Thyroid gland (tissue), 4 donors: ENCODE measurements around the gene FNDC5. TPM values are rescaled to one million over a fixed set of nuclear protein-coding genes. Genes with fewer than 3 reads are reported as not detected.

Source experiments
- DNase-seq, 2 donors: peaks; one replicate each; pipeline ENCODE4 v3.0.0-alpha.2; 2019
- H3K27ac ChIP-seq, 3 donors: fragments of 200-600 bp; sonication (generic); 1 replicate in 2 of 3; 2 replicates in 1 of 3; pipeline ENCODE4 v1.5.1; 2016 to 2019; ENCODE audit warnings: mild to moderate bottlenecking in 1 of 3, moderate library complexity in 1 of 3
- H3K27me3 ChIP-seq: fragments of 200-600 bp; sonication (generic); one replicate; pipeline ENCODE4 v1.5.1; 2019
- H3K36me3 ChIP-seq, 2 donors: fragments of 200-600 bp; sonication (generic); one replicate each; pipeline ENCODE4 v1.5.1; 2016 to 2019
- H3K4me1 ChIP-seq, 2 donors: fragments of 200-600 bp; sonication (generic); one replicate each; pipeline ENCODE4 v1.5.1; 2017 to 2019
- H3K4me3 ChIP-seq, 3 donors: fragments of 200-600 bp; sonication (generic); replicated peaks in 1 of 3; 1 replicate in 2 of 3; 2 replicates in 1 of 3; pipeline ENCODE4 v1.5.1; 2016; ENCODE audit warnings: mild to moderate bottlenecking in 1 of 3
- H3K9me3 ChIP-seq: fragments of 200-600 bp; sonication (generic); one replicate; pipeline ENCODE4 v1.5.1; 2017
- CTCF ChIP-seq, 6 experiments: fragments of 200-600 bp in 3 of 6; fragments of 450-650 bp in 3 of 6; sonication (generic) in 3 of 6; IDR thresholded peaks; one replicate each; pipeline ENCODE4 v1.5.1; 2016 to 2019; ENCODE audit warnings: antibody characterized with exemption in 6 of 6, mild to moderate bottlenecking in 2 of 6, inconsistent platforms in 1 of 6, moderate library complexity in 1 of 6
- POLR2A ChIP-seq, 2 donors: fragments of 450-650 bp; IDR thresholded peaks; one replicate each; pipeline ENCODE4 v1.6.1; 2017; ENCODE audit warnings: antibody characterized with exemption in 2 of 2, mild to moderate bottlenecking in 2 of 2, moderate library complexity in 1 of 2
- WGBS, 2 donors: methylation state at CpG; one replicate each; pipeline ENCODE4 v1.1.5; 2017; 5-methylcytosine and 5-hydroxymethylcytosine counted together
- intact Hi-C: fragments of 100-400 bp; cut with DNase I; formaldehyde crosslinking; loops from one replicate; pipeline ENCODE4 v1.15.1; 2023
- total RNA-seq, 4 donors: library from RNA; depleted of rRNA; stranded (reverse); fragments of >200 nt; gene quantifications; one replicate each; pipeline ENCODE4 v1.2.3, GENCODE V29; 2016

Gene FNDC5
- total RNA-seq, 4 donors from 2014 or later, result 0.27 to 4.0 (median 1.5) TPM

DNA sequence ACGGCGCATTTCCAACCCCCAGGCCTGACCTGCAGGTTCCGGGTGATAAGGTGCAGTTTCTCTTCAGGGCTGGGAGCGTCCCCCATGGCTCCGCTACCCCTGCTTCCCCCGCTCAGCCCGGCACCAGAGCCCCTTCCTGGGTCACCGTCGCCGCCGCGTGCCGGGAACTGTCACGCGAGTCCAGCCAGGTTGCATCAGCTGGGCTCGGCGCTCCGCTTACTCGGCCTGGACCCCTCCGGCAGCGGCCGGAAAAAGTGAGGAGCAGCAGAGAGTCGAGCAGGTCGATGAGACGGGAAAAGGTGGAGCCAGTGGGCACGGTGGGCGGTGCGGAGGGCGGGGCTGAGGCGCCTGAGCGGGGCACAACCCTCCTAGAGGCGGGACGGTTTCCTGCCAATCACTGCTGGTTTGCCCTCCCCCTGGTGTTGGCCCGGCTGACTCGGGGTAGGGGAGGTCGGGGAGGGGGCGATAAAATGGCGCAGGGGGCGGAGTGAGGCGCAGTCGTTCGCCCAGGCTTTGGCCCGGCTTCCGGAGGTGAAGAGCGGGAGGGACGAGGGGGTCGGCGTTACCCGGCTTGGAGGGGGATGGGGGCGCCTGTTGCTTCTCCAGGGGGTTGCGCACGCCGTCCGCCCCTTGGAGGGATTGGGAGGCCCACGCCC lies 53.4 kb downstream of the FNDC5 start, which contains the start of the genes S100PBP and YARS1:
Gene S100PBP (plus strand): TSS at position 495 of the 656 bp plus-strand sequence. CDS start 8,447 bp downstream, outside the sequence.
Gene YARS1 (minus strand): TSS at position 200 of the 656 bp plus-strand sequence. CDS start 114 bp downstream, at position 86.
- intact Hi-C loops, result no loop called here

GRCh38 chr1:32816676-32817158 lies 54.0 kb downstream of the FNDC5 start:
- Histone ChIP-seq H3K9me3 (no peaks in the 10 kb centered on the region), H3K4me3 (peak overlapping the region; percentile 65 to 92 (median 70)), H3K36me3 (no peaks in the 10 kb centered on the region), H3K27me3 (no peaks in the 10 kb centered on the region), H3K4me1 (peaks cover 25 to 41% of the 10 kb centered on the region in 2 donors), H3K27ac (peak overlapping the region; percentile 42 to 95 (median 69))
- TF ChIP-seq CTCF (IDR thresholded peaks at IDR 0.05), result no peak
- TF ChIP-seq POLR2A (IDR thresholded peaks at IDR 0.05), result no peak
- intact Hi-C loops, result no loop called here
- no peak for DNase-seq
- WGBS, 2 donors, result 1% methylated on average over 11 to 13 of the region's 15 CpGs

More for the DNA sequence above, 53.4 kb downstream of the FNDC5 start, which contains the start of the genes S100PBP and YARS1:
- Histone ChIP-seq H3K4me3 (peak within 1 kb of the TSS; percentile 65 to 92 (median 70)), H3K4me1 (peaks cover 25 to 41% of the 10 kb centered on the region in 2 donors), H3K9me3 (no peaks in the 10 kb centered on the region), H3K27ac (peak within 1 kb of the TSS; percentile 86 to 95 (median 91)), H3K27me3 (no peaks in the 10 kb centered on the region), H3K36me3 (no peaks in the 10 kb centered on the region)
- peak; percentile 99 to 100 for DNase-seq
- TF ChIP-seq CTCF (IDR thresholded peaks at IDR 0.05) (peak in 2 of 6 experiments; percentile 19 to 32), POLR2A (IDR thresholded peaks at IDR 0.05) (peak; percentile 42 to 70)
- 0% methylated on average over 32 to 45 of the region's 55 CpGs for WGBS, 2 donors

GRCh38 chr1:32813941-32814739 lies 56.6 kb downstream of the FNDC5 start:
- Histone ChIP-seq H3K4me3 (no peak overlapping the region), H3K9me3 (no peaks in the 10 kb centered on the region), H3K4me1 (peaks cover 23 to 28% of the 10 kb centered on the region in 2 donors), H3K27ac (no peak overlapping the region), H3K36me3 (peaks cover 0 to 15% of the 10 kb centered on the region in 2 donors), H3K27me3 (no peaks in the 10 kb centered on the region)
- DNase-seq, result no peak
- intact Hi-C loops, result no loop called here
- WGBS, 2 donors, result 90 to 94% methylated on average over 11 of the region's 11 CpGs
- TF ChIP-seq POLR2A (IDR thresholded peaks at IDR 0.05), result no peak
- TF ChIP-seq CTCF (IDR thresholded peaks at IDR 0.05), result no peak

Other genes starting within 250 kb of the FNDC5 start
- 10 to 100 TPM; 28.3 to 43.4 (median 34.9) TPM for gene ZBTB8OS, start 220.4 kb downstream of the FNDC5 start, total RNA-seq
- gene RBBP4, start 219.7 kb downstream of the FNDC5 start, total RNA-seq, result 100 to 1,000 TPM; 100 to 172 (median 138) TPM
- gene SYNC, start 168.1 kb downstream of the FNDC5 start, total RNA-seq, result 10 to 100 TPM in 1 of 4 donors, 1 to 10 TPM in 3; 7.3 to 13.7 (median 7.7) TPM
- 10 to 100 TPM; 42.8 to 76.0 (median 50.3) TPM for gene YARS1, start 53.6 kb downstream of the FNDC5 start, total RNA-seq
- gene S100PBP, start 53.3 kb downstream of the FNDC5 start, total RNA-seq, result 10 to 100 TPM; 27.3 to 41.9 (median 34.7) TPM
- not detected for gene HPCA, start 15.6 kb upstream of the FNDC5 start, total RNA-seq
- 100 to 1,000 TPM in 2 of 4 donors, 10 to 100 TPM in 2; 32.6 to 158 (median 101) TPM for gene TMEM54, start 30.5 kb upstream of the FNDC5 start, total RNA-seq
- gene RNF19B, start 93.9 kb upstream of the FNDC5 start, total RNA-seq, result 10 to 100 TPM; 13.6 to 24.6 (median 22.4) TPM
- gene AK2, start 166.0 kb upstream of the FNDC5 start, total RNA-seq, result 100 to 1,000 TPM; 214 to 308 (median 256) TPM
- gene AZIN2, start 210.2 kb upstream of the FNDC5 start, total RNA-seq, result 10 to 100 TPM in 1 of 4 donors, 1 to 10 TPM in 3; 4.9 to 13.6 (median 5.3) TPM